ENCODE results near the gene COG4. TPM values are rescaled to one million over a fixed set of nuclear protein-coding genes. Genes with fewer than 3 reads are reported as not detected.

The COG4 gene
- total RNA-seq, 3 donors from 2014 or later (not counting 1 experiment from before 2014, with no cell fraction given), result 29.5 to 44.4 (median 31.6) TPM

DNA sequence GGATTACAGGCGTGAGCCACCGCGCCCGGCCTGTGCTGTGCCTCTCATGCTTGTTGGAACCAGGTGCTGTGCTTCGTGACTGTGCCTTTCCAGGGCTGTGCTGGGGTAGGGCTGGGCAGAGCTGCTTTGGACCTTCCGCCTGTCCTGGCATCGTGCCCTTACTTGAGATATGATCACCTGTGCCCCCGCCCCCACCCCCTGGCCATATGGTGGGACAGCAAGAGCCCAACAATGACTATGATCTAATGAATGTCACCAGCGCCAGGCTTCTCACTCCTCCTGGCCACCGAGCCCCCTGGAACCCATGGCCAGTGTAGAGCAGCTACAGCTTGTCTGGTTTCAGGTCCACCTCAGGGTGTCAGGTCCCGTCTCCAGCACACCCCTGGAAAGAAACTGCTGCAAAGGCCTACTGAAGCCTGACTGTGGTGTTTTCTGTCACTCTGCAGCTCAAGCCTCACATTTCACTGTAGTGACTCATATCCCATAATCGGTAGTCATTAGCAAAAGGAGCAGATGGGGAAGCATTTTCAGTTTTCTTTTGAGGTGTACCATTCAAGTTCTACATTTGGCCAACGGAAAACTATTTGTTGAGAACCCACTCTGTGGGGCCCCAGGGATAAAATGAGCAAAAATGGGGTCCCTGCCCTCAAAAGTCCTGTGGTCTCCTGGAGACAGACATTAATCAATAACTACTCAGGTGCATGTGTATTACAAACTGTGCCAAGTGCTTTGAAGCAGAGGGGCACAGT lies 46.9 kb downstream of the COG4 start:
- intact Hi-C loops (cut with micrococcal nuclease), result no loop called here
- no peak for ATAC-seq

DNA sequence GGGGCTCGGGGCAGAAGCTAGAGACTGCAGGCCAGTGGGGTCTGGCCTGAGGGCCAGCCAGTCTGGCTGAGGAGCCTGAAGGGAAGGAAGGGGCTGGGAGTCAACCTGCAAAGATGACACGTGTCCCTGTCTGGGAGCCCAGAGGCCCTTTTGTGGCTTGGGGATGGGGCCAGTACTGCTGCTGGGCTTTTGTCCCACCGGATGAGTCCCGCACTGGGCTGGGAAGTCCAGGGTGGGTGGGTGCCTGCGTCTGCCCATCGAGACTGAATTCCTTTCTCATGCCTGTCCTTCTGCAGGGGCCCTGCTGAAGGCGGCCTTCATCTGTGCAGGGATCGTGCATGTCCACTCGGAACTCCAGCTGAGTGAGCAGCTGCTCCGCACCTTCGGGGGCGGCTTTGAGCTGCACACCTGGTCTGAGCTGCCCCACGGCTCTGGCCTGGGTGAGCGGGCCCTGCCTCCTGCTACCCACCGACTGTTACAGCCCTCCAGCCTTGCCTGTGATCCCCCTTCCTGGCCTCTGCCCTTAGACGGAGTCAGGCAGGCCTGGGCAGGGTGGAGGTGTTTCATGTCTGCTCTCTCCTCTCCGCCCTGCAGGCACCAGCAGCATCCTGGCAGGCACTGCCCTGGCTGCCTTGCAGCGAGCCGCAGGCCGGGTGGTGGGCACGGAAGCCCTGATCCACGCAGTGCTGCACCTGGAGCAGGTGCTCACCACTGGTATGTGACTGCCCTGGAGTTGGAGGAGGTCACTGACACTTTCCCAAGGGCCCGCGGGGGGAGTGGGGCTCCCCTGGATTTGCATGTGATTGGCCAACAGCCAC lies 48.1 kb downstream of the COG4 start:
- no peaks in the 10 kb centered on the region for H3K9me3 Mint-ChIP-seq
- Histone ChIP-seq H3K9me3 (ENCODE audit: control insufficient read depth, insufficient read depth, low read length) (no peaks in the 10 kb centered on the region), H3K4me3 (ENCODE audit: low read length) (no peak overlapping the region), H3K36me3 (ENCODE audit: control insufficient read depth, insufficient read depth, low read length) (peaks cover 29% of the 10 kb centered on the region), H3K4me1 (ENCODE audit: control insufficient read depth, insufficient read depth, low read length) (peaks cover 5% of the 10 kb centered on the region), H3K27me3 (ENCODE audit: control insufficient read depth, insufficient read depth, low read length) (no peaks in the 10 kb centered on the region), H3K27ac (ENCODE audit: low read length) (no peak overlapping the region)
- TF ChIP-seq, protein P1, sequence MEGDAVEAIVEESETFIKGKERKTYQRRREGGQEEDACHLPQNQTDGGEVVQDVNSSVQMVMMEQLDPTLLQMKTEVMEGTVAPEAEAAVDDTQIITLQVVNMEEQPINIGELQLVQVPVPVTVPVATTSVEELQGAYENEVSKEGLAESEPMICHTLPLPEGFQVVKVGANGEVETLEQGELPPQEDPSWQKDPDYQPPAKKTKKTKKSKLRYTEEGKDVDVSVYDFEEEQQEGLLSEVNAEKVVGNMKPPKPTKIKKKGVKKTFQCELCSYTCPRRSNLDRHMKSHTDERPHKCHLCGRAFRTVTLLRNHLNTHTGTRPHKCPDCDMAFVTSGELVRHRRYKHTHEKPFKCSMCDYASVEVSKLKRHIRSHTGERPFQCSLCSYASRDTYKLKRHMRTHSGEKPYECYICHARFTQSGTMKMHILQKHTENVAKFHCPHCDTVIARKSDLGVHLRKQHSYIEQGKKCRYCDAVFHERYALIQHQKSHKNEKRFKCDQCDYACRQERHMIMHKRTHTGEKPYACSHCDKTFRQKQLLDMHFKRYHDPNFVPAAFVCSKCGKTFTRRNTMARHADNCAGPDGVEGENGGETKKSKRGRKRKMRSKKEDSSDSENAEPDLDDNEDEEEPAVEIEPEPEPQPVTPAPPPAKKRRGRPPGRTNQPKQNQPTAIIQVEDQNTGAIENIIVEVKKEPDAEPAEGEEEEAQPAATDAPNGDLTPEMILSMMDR (IDR thresholded peaks at IDR 0.05), result no peak
- no peaks in the 10 kb centered on the region for H3K36me3 Mint-ChIP-seq
- H3K27ac Mint-ChIP-seq, result no peak overlapping the region
- DNase-seq (no peak), ATAC-seq (no peak)
- intact Hi-C loops (cut with micrococcal nuclease), result no loop called here
- 92% methylated on average over 24 of the region's 24 CpGs for WGBS (ENCODE audit: insufficient coverage)
- H3K27me3 Mint-ChIP-seq (ENCODE audit: low read depth in 2 of 2), result no peaks in the 10 kb centered on the region
- no peaks in the 10 kb centered on the region for H3K4me1 Mint-ChIP-seq
- H3K4me3 Mint-ChIP-seq, result no peak overlapping the region

More for the DNA sequence above, 46.9 kb downstream of the COG4 start:
- no peaks in the 10 kb centered on the region for H3K9me3 ChIP-seq (ENCODE audit: control insufficient read depth, insufficient read depth, low read length)
- peaks cover 40% of the 10 kb centered on the region for H3K36me3 ChIP-seq (ENCODE audit: control insufficient read depth, insufficient read depth, low read length)
- H3K27me3 ChIP-seq (ENCODE audit: control insufficient read depth, insufficient read depth, low read length), result no peaks in the 10 kb centered on the region
- Mint-ChIP-seq H3K27ac (no peak overlapping the region), H3K27me3 (ENCODE audit: low read depth in 2 of 2) (no peaks in the 10 kb centered on the region), H3K36me3 (no peaks in the 10 kb centered on the region), H3K4me3 (no peak overlapping the region), H3K9me3 (no peaks in the 10 kb centered on the region), H3K4me1 (no peaks in the 10 kb centered on the region)
- no peak for DNase-seq
- peaks cover 5% of the 10 kb centered on the region for H3K4me1 ChIP-seq (ENCODE audit: control insufficient read depth, insufficient read depth, low read length)
- WGBS (ENCODE audit: insufficient coverage), result 86% methylated on average over 13 of the region's 13 CpGs
- no peak overlapping the region for H3K4me3 ChIP-seq (ENCODE audit: low read length)
- TF ChIP-seq, protein P1 (IDR thresholded peaks at IDR 0.05), result no peak
- H3K27ac ChIP-seq (ENCODE audit: low read length), result no peak overlapping the region

DNA sequence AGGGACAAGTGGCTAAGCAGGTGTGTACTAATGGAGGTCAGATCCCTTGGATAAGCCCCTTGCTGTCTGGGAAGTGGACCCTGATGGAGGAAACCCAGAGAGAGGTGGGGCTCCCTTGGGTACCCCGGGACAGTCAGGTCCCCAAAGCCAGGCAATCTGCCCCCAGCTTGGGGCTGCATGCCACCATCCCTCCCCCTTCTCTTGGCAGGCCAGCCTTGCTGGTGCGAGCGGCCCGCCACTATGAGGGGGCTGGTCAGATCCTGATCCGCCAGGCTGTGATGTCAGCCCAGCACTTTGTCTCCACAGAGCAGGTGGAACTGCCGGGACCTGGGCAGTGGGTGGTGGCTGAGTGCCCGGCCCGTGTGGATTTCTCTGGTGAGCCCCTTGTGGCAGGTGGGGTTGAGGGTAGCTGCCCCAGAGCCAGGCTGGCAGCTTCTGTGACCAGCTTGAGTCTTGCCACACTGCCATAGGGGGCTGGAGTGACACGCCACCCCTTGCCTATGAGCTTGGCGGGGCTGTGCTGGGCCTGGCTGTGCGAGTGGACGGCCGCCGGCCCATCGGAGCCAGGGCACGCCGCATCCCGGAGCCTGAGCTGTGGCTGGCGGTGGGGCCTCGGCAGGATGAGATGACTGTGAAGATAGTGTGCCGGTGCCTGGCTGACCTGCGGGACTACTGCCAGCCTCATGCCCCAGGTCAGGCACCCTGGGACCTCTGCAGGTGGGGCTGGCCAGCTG lies 48.9 kb downstream of the COG4 start:
- no peak overlapping the region for H3K27ac Mint-ChIP-seq
- H3K4me1 Mint-ChIP-seq, result no peaks in the 10 kb centered on the region
- H3K4me3 Mint-ChIP-seq, result no peak overlapping the region
- intact Hi-C loops (cut with micrococcal nuclease), result no loop called here
- TF ChIP-seq, protein P1 (IDR thresholded peaks at IDR 0.05), result no peak
- H3K9me3 ChIP-seq (ENCODE audit: control insufficient read depth, insufficient read depth, low read length), result no peaks in the 10 kb centered on the region
- no peak for DNase-seq
- no peak for ATAC-seq
- no peak overlapping the region for H3K27ac ChIP-seq (ENCODE audit: low read length)
- peaks cover 5% of the 10 kb centered on the region for H3K4me1 ChIP-seq (ENCODE audit: control insufficient read depth, insufficient read depth, low read length)
- H3K36me3 Mint-ChIP-seq, result no peaks in the 10 kb centered on the region
- no peak overlapping the region for H3K4me3 ChIP-seq (ENCODE audit: low read length)
- WGBS (ENCODE audit: insufficient coverage), result 97% methylated on average over 22 of the region's 22 CpGs
- H3K27me3 ChIP-seq (ENCODE audit: control insufficient read depth, insufficient read depth, low read length), result no peaks in the 10 kb centered on the region
- H3K36me3 ChIP-seq (ENCODE audit: control insufficient read depth, insufficient read depth, low read length), result peaks cover 22% of the 10 kb centered on the region
- no peaks in the 10 kb centered on the region for H3K27me3 Mint-ChIP-seq (ENCODE audit: low read depth in 2 of 2)
- no peaks in the 10 kb centered on the region for H3K9me3 Mint-ChIP-seq
